Hippocampal formation (tissue), 2 donors: Measurements from ENCODE around the gene HDLBP.
"Not testable (repeated sequence)": the region's sequence is repeated elsewhere in the genome, so short reads cannot be mapped to it uniquely, and the experiment has no call there.

ENCODE experiments used
- DNase-seq, 2 donors: peaks; one replicate each; lab custom pipeline; 2025; lab: John Stamatoyannopoulos, UW

HDLBP gene

DNA sequence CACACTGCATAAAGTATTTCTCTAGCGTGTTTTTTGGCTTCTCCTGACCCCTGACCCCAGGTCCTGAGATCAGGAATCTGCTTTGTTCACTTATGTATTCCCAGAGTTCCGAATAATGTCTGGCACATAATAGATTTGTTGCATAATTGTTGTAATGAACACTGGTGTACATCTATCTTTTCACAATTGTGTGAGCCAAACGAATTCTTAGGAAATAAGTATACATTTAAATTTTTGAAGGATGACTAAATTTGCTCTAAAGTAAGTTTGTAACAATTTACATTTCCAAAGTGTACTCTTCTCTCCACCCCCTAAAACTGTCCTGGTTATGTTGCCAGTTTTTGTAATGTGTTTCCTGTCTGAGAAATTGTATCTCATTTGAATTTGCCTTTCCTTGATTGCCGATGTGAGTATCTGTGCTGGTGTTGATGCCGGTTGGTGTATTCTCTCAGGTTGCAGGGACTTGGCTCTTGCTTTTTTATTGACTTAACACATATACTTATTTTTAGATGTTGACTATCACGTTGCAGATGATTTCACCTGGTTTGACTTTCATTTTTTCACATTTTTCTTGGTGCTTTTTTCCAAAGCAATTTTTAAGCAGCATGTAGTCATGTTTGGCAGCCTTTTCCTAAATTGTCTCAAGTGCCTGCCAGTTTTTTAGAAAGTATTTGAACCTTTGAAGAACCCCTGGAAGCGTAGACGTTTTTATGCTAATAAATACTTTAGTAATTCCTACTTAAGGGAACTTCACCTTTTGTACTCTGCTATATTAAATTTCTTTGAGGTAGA is 24.6 kb upstream of the HDLBP start:
- DNase-seq = no peak

DNA sequence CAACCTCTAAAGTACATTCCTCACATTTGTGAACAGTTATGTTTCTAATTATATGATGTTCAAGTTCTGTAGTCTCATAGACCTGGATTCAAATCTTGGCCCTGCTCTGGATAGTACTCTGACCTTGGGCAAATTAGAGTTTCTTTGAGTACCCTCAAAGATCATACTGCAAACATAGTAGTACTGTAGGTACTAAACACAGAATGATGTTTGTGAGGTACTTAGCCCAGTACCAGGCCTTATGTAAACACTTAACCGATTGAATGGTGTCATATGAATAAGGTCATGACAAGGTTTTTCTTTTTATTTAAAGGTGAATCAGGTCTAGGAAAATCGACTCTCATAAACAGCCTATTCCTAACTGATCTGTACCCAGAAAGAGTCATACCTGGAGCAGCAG is 19.3 kb upstream of the HDLBP start:
- DNase-seq = no peak

DNA sequence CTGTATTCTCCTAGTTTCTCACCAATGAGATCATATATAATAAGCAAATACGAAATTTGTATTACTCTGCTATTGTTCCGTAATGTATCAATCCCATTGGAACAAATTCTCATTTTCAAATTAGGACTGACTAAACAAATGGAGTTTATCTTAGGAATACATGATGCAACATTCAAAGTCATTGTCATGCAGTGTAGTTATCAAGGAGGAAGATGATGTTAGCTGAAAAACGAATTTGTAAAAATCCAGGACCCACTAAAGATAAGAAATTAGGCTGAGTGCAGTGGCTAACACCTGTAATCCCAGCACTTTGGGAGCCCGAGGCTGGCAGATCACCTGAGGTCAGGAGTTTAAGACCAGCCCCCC is 15.1 kb upstream of the HDLBP start:
- DNase-seq = no peak

DNA sequence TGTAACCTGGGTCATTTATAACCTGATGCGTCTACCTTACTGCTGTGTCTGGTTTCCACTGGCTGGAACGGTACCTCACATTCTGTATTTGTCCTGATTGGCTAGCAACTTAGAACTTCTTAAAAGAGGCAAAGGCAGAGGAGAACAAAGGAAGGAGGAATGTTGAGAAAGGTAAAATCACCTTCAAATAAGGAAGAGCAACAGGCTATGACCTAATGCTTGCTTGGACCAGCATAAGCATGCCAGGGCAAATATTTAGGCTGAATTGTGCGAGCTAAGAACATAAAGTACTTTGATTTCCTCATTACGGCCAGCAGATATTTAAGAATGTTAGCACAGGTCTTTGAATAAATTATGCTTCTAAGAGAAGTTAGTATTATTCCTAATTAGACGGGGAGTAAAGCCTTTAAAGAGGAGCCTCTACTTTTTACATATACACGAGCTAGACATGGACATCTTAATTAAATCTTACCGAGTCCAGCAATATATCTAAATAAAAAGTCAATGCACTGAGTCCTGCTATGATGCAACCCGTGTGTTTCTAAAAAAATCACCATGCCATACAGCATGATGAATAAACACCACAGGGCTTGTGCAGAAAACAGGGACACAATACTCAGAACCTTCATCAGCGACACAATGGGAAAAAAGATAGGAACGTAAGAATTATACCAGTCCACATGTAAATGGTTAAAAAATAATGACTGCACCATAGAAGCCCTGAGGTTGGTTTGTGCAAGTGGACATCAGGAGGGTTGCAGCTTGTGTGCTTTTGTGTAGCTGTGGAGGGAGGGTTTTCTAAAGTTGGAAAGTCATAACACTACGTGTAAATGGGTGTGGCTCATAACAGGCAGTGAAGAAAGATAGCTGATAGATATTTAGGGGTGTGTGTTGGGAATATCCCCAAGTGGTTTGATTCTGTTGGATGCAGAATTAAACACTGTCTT is 14.5 kb upstream of the HDLBP start:
- no peak for DNase-seq

- no peak for DNase-seq
Measured at GRCh38 chr2:241325257-241325656, 9.8 kb upstream of the HDLBP start.

DNA sequence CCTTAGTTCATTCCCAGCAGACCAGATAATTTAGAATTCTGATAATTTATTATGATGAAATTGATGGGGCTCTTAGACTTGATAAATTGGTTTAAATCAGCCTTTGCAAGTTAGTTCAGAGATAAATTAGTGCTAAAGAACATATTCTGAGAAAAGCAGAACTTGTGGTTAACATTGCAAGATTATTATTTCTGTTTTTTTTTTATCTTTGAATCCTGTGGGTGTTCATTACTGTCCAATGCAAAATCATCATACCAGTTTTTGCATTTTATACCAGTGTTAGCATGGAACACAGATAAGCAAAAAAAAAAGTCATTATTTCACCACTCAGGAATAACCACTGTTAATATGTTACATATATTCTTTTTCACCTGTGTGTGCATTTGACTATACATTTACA is 9.3 kb upstream of the HDLBP start:
- no peak for DNase-seq

DNA sequence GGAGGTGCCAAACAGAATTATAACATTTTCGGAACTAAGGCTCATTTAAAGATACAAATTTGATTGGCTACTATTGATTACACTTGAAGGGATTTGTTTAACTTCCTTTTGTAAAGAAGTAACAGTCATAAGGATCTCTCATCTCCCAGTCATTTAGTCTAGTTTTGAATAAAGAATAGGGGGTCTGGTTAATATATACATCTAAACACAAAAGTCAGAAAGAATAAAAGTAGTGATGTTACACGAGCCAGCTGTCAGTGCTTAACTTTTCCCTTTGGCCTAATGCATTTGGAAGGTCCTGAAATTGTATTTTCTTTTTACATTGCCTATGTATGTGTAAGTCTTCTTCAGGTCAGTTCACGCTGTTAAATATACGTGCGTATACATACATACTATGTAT is 8.3 kb upstream of the HDLBP start:
- DNase-seq = no peak

GRCh38 chr2:241321886-241322285 is 6.4 kb upstream of the HDLBP start:
- DNase-seq = peak in 1 of 2 donors; percentile 38

GRCh38 chr2:241321033-241321432 is 5.6 kb upstream of the HDLBP start:
- DNase-seq = no peak

DNA sequence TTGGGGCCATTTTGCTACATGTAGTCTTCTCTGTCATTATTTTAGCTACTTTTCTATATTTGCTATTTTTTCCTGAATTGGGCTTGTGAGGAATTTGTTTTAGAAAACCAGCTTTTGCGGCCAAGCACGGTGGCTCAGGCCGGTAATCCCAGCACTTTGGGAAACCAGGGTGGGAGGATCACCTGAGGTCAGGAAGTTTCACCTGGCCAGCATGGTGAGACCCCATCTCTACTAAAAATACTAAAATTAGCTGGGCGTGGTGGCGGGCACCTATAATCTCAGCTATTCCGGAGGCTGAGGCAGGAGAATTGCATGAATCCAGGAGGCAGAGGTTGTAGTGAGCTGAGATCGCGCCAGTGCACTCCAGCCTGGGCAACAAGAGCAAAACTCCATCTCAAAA is 4.9 kb upstream of the HDLBP start:
- DNase-seq = no peak

- not testable (repeated sequence) for DNase-seq
Measured at GRCh38 chr2:241318830-241319229, 3.4 kb upstream of the HDLBP start.

DNA sequence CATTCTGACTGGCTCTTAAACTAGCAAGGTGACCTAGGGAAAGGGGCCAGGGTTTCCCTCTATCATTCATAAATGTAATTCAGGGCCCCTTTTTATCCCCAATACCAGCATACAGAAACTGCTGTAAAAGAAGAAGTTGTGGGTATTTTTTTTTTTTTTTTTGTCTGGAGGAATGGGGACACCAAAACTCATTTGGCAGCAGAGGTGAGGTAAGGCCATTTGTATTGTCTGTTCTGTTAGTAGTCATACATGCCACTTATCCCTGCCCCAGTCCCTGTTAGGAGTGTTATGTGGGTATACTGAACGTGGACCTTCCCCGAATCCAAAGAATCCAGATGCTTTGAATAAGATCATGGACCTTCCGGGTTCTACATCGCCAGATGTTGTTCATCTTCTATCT is 1.9 kb upstream of the HDLBP start:
- DNase-seq = no peak

GRCh38 chr2:241316825-241317224 is 1.4 kb upstream of the HDLBP start:
- no peak for DNase-seq

- peak in 1 of 2 donors; percentile 85 for DNase-seq
Measured at GRCh38 chr2:241315879-241316631, 583 bp upstream of the HDLBP start, which contains the start of gene SEPTIN2. SEPTIN2 (plus strand) TSS chr2:241315925; CDS start chr2:241324233, 8,308 bp downstream.

DNA sequence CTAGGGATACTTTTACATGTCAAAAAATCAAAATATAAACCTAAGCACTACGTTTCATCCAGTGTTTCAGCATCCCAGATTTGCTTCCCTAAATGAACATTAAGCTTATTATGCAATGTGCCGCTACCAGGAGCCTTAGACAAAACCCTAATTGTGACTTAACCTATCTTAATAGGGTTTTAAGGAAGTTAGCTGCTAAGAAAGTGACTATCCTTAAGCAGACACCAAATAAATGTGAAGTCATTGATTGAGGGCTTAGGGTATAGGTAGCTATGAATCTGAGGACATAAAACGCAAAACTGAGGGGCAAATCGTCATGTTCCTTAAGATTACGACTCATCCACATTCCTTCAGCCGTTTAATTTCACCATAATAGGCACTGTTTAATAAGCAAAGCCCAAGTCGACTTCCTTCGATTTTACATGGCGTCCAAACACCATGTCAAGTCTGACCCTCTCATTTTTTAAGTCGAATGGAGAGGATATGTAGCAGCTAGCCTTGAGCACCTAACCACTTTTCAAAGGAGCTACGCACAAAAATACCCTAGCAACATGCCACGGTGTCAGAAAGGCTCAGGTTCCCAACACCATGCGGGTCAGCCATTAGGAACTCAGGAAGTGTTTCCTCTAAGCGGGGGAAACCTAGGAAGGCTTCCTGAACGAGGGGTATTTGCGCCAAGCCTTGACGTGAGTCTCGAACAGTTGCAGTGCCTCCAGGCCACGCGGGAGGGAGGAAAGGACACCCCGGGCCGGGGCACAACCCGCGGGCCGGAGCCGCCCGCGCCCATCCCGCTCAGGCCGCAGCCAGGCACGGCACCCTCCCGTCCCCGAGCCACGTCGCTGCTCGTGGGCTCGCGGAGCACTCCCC is 1.0 kb downstream of the HDLBP start:
- DNase-seq = no peak

- no peak for DNase-seq
Measured at GRCh38 chr2:241313543-241314095, 1.9 kb downstream of the HDLBP start.

DNA sequence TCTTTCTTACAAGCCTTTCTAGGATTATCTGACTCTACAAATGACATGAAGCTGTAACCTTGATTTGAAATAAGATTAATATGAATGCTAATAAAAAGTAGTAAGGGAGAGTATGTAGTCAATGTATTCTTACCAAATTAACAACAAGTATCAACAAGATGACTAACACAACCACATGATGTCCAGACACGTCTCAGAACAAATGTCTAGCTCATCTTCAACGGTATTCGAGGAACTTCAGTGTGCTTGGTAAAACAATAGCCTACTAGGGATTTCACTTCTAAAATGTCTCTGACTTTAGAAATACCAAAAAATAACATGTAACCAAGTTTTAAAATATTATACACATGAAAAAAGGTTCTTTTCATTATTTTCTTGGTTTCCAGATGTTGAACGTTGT is 3.4 kb downstream of the HDLBP start:
- DNase-seq = no peak

- no peak for DNase-seq
Measured at GRCh38 chr2:241310917-241311566, 4.4 kb downstream of the HDLBP start.

GRCh38 chr2:241309684-241310117 is 5.8 kb downstream of the HDLBP start:
- no peak for DNase-seq

- DNase-seq = no peak
Measured at GRCh38 chr2:241308832-241309500, 6.5 kb downstream of the HDLBP start.
